Activated CD4-positive, alpha-beta T cell treated with anti-CD3 and anti-CD28 coated beads, Interleukin-2, amount 10 ng/mL, durations not matched to agents 24 days and 14 days (primary cell): ENCODE results near the gene DLGAP1. TPM values are rescaled to one million over a fixed set of nuclear protein-coding genes. Genes with fewer than 3 reads are reported as not detected.
A peak's percentile ranks its signal among the peaks of the same experiment; 100 is the strongest.
"Not testable (repeated sequence)": the region's sequence is repeated elsewhere in the genome, so short reads cannot be mapped to it uniquely, and the experiment has no call there.

Experiments used
- DNase-seq: peaks from one replicate; pipeline ENCODE4 v3.0.0; 2022
- H3K27ac Mint-ChIP-seq: one replicate; pipeline ENCODE4 v1.8.0; 2022; ENCODE audit warnings: mild to moderate bottlenecking, mixed read lengths
- H3K27me3 Mint-ChIP-seq: one replicate; pipeline ENCODE4 v1.8.0; 2022; ENCODE audit warnings: mixed read lengths
- H3K36me3 Mint-ChIP-seq: one replicate; pipeline ENCODE4 v1.8.0; 2022; ENCODE audit warnings: low read depth, mild to moderate bottlenecking, mixed read lengths
- H3K4me1 Mint-ChIP-seq: one replicate; pipeline ENCODE4 v1.8.0; 2021; ENCODE audit warnings: mixed read lengths
- H3K4me3 Mint-ChIP-seq: one replicate; pipeline ENCODE4 v1.8.0; 2022; ENCODE audit warnings: mild to moderate bottlenecking, moderate library complexity, mixed read lengths
- H3K9me3 Mint-ChIP-seq: one replicate; pipeline ENCODE4 v1.8.0; 2021; ENCODE audit warnings: mixed read lengths
- intact Hi-C: fragments of 100-400 bp; cut with micrococcal nuclease; formaldehyde crosslinking; loops from one replicate; pipeline ENCODE4 v1.15.1; 2023
- total RNA-seq: library from RNA; stranded (reverse); gene quantifications from 2 replicates; pipeline ENCODE4 v1.2.3, GENCODE V29; 2022

Gene DLGAP1
- total RNA-seq, 1 donor from 2014 or later: 1.5 TPM

GRCh38 chr18:3594760-3595368 is 860.2 kb downstream of the DLGAP1 start:
- Mint-ChIP-seq H3K4me1 (peaks cover 42% of the 10 kb centered on the region), H3K4me3 (peak overlapping the region; percentile 89), H3K9me3 (no peaks in the 10 kb centered on the region), H3K27ac (peak overlapping the region; percentile 97), H3K27me3 (no peaks in the 10 kb centered on the region), H3K36me3 (peaks cover 19% of the 10 kb centered on the region)
- DNase-seq: peak; percentile 80
- intact Hi-C loops: loop anchor here (1.0 to 10.0 kb wide), 16 partner anchors 8 to 623 kb away; no protein-coding TSS in a partner anchor

DNA sequence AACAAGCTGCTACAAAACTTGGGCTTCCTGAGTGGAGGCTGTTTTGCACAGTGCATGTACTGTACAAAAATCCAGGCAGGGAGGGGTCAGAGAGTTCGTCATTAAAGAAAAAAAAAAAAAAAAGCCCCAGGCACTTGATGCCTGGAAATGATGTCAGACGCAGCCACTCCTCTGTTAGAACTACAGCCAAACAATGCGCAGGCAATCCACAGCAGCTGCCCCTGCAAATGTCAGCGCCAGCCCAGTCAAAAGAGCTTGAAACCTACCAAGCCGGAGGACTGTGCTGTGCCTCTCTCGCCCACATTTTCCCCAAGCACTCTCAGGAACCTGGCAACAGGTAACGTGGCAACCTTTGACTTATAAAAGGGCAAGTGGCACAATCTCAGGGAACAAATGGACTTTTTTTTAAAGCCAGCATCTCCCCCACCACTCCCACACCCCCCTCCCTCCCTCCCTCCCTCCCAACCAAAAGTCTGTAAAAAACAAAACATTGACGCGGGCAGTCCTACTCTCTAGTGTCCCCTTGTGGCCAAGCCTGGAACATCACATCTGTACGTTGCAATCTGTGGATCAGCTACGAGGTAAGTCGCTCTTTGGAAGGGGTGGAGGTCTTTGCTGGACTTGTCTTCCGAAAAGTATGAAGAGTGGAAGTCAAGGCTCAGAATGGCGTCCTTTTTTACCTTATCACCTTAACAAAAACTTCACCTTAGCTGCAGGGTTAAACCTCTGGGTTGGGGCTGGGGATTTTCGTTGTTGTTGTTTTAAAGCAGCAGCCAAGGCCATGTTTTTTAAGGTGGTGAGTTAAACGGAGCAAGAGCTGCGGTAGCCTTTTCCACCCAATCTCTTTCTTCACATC is 861.0 kb downstream of the DLGAP1 start:
- Mint-ChIP-seq H3K27ac (peak overlapping the region; percentile 97), H3K4me3 (peak overlapping the region; percentile 89), H3K27me3 (no peaks in the 10 kb centered on the region), H3K9me3 (no peaks in the 10 kb centered on the region), H3K36me3 (peaks cover 19% of the 10 kb centered on the region), H3K4me1 (peaks cover 39% of the 10 kb centered on the region)
- intact Hi-C loops: loop anchor here (1.0 to 10.0 kb wide), 9 partner anchors 49 to 529 kb away; no protein-coding TSS in a partner anchor
- DNase-seq: peak; percentile 96

DNA sequence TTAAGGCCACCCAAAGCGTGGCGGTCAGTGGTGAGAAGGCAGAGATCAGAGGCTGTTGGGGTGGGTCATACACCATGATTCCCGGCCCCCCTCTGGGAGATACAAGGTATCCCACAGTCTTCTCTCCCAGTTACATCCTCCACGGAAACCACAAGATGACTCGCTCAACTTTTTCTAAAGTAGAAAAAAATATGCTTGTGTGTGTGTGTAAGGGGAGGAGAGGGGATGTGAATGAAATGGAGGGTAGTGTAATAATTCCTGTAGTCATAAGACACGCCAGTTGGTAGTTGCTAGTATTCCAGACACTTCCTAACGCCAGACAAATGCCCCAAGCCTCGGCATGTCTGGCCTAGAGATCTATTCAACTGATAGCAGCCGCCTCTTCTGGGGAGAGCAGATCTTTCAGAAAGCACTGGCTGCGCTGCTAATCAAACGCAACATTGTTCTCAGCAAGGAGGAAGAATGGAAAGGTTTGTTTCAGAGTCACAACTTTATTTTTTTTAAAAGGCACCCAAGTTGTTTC is 861.7 kb downstream of the DLGAP1 start:
- no peak for DNase-seq
- peaks cover 18% of the 10 kb centered on the region for H3K36me3 Mint-ChIP-seq
- peaks cover 39% of the 10 kb centered on the region for H3K4me1 Mint-ChIP-seq
- intact Hi-C loops: loop anchor here (10.0 kb wide), 1 partner anchor 529 kb away; no protein-coding TSS in a partner anchor
- H3K27ac Mint-ChIP-seq: peak overlapping the region; percentile 97
- no peaks in the 10 kb centered on the region for H3K27me3 Mint-ChIP-seq
- H3K4me3 Mint-ChIP-seq: peak overlapping the region; percentile 89
- no peaks in the 10 kb centered on the region for H3K9me3 Mint-ChIP-seq

DNA sequence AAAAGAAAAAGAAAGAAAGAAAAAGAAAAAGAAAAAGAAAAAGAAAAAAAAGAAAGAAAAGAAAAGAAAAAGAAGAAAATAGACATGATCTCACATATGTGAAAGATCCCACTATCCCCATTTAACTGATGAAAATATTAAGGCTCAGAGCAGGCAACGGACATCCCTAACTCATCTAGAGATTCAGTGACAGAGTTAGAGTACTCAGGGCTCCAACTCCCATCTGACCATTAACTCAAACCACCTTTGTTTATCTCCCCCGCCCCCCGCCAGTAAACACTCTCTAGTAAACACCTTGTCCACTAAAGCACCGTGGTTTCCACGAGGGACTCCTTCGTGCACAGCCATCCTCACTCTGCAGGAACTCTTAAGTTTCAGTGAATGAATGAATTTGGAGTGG is 862.2 kb downstream of the DLGAP1 start:
- intact Hi-C loops: loop anchor here (10.0 kb wide), 1 partner anchor 528 kb away; no protein-coding TSS in a partner anchor
- Mint-ChIP-seq H3K36me3 (peaks cover 18% of the 10 kb centered on the region), H3K9me3 (no peaks in the 10 kb centered on the region), H3K27me3 (no peaks in the 10 kb centered on the region), H3K4me1 (peaks cover 39% of the 10 kb centered on the region), H3K4me3 (peak overlapping the region; percentile 89), H3K27ac (peak overlapping the region; percentile 97)
- no peak for DNase-seq

DNA sequence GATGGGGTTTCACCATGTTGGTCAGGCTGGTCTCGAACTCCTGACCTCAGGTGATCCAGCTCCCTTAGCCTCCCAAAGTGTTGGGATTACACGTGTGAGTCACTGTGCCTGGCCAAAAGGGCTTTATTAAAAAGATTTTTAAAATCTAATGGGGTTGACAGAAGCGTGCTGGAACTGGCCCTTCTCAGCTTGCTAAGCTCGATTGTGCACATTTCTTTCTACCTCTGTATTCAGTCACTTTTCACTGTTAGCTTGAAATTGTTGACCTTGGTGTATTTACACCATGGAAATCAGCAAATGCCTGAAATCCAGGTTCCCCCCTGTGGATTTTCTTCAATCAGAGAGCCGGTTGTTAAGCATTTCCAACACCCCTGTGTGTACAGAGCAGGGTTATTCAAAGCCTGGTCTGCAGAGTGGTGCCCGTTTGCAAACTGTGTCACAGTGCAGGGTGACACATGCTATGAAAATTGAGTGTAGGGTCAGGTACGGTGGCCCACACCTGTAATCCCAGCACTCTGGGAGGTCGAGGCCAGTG is 864.9 kb downstream of the DLGAP1 start:
- Mint-ChIP-seq H3K9me3 (no peaks in the 10 kb centered on the region), H3K27ac (no peak overlapping the region), H3K27me3 (no peaks in the 10 kb centered on the region), H3K4me3 (no peak overlapping the region), H3K4me1 (peaks cover 39% of the 10 kb centered on the region), H3K36me3 (no peaks in the 10 kb centered on the region)
- no peak for DNase-seq
- intact Hi-C loops: loop anchor here (10.0 kb wide), 1 partner anchor 525 kb away; no protein-coding TSS in a partner anchor

DNA sequence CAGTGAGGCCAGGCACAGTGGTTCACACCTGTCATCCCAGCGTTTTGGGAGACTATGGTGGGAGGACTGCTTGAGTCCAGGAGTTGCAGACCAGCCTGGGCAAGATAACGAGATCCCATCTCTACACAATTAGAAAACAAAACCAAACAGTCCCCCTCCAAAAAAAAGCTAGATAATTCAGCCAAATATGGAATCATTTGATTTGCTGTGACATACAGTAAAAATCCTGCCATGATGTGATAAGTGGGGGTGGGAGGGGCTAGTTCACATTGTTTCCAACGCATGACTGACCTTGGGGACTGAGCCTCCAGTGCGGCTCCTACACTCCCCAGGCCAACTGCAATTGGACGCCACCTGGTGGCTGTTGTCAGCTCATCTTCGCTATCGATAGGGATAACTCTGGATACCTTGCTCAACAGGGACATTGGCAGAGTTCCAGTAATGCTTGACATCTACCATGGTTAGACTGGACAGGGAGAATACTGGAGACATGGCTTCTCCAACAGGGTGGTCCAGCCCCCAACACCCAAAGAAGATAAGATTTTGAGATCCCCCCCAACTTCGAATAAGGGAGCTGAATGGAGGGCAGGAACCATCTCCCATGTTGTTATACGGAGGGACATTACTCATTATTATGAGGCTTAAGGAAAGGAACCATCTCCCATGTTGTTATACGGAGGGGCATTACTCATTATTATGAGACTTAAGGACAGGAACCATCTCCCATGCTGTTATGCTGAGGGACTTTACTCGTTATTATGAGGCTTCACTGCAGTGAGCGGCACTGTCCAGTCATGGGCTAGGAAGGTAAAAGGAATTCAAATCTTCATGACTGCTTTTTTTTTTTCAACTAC is 869.2 kb downstream of the DLGAP1 start:
- intact Hi-C loops: loop anchor here (1.0 to 5.0 kb wide), 4 partner anchors 45 to 305 kb away; no protein-coding TSS in a partner anchor
- H3K4me1 Mint-ChIP-seq: peaks cover 36% of the 10 kb centered on the region
- peak overlapping the region; percentile 84 for H3K27ac Mint-ChIP-seq
- no peak overlapping the region for H3K4me3 Mint-ChIP-seq
- H3K36me3 Mint-ChIP-seq: no peaks in the 10 kb centered on the region
- DNase-seq: peak; percentile 90
- H3K27me3 Mint-ChIP-seq: no peaks in the 10 kb centered on the region
- no peaks in the 10 kb centered on the region for H3K9me3 Mint-ChIP-seq

- no peak overlapping the region for H3K4me3 Mint-ChIP-seq
- no peaks in the 10 kb centered on the region for H3K9me3 Mint-ChIP-seq
- DNase-seq: no peak
- H3K4me1 Mint-ChIP-seq: peaks cover 36% of the 10 kb centered on the region
- H3K27me3 Mint-ChIP-seq: no peaks in the 10 kb centered on the region
- H3K36me3 Mint-ChIP-seq: no peaks in the 10 kb centered on the region
- H3K27ac Mint-ChIP-seq: no peak overlapping the region
- intact Hi-C loops: loop anchor here (5.0 kb wide), 1 partner anchor 58 kb away; no protein-coding TSS in a partner anchor
Observed at GRCh38 chr18:3584897-3585460, 870.1 kb downstream of the DLGAP1 start.

DNA sequence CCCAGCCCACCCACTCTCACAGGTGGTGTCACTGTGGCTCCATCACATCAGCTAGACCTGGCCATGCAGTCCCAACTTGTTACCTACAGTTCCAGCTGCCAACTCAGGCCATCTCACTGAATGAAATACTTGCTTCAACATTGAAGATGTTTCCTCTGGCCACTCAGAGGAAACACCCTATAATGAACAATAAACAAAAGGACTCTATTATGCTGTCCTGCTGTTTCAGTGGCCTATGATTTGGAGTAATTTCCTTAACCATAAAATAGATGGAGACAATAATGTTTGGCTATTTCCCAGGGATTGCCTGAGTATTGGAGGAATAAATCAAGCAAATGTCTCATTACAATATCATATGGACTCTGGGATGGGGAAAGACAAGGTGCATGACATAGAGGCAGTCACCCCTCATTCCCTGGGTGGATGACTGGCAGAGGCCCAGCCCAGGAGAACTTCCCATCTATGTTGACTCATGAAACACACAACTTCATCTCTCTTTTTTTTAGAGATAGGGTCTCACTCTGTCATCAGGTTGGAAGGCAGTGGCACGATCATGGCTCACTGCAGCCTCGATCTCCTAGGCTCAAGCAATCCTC is 870.7 kb downstream of the DLGAP1 start:
- intact Hi-C loops: no loop called here
- Mint-ChIP-seq H3K27ac (no peak overlapping the region), H3K4me1 (peaks cover 36% of the 10 kb centered on the region), H3K9me3 (no peaks in the 10 kb centered on the region), H3K36me3 (no peaks in the 10 kb centered on the region), H3K27me3 (no peaks in the 10 kb centered on the region), H3K4me3 (no peak overlapping the region)
- DNase-seq: no peak

DNA sequence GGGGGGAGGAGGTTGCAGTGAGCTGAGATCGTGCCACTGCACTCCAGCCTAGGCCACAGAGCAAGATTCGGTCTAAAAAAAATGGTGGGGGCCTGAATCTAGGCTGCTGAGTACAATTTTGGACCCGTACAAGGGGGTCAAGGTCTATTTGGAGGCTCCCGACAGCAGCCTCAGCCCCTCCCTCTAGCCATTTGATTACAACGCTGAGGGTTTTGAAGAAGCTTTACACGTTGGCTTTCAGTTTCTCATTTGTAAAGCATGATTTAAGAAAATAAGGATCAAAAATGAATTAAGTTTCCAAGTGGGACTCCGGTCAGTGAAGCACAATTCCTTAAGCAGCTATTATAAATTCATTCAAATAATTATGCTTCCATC is 871.2 kb downstream of the DLGAP1 start:
- H3K4me1 Mint-ChIP-seq: peaks cover 38% of the 10 kb centered on the region
- H3K27me3 Mint-ChIP-seq: no peaks in the 10 kb centered on the region
- no peak overlapping the region for H3K27ac Mint-ChIP-seq
- no peak for DNase-seq
- no peaks in the 10 kb centered on the region for H3K36me3 Mint-ChIP-seq
- H3K9me3 Mint-ChIP-seq: no peaks in the 10 kb centered on the region
- no peak overlapping the region for H3K4me3 Mint-ChIP-seq
- intact Hi-C loops: no loop called here

DNA sequence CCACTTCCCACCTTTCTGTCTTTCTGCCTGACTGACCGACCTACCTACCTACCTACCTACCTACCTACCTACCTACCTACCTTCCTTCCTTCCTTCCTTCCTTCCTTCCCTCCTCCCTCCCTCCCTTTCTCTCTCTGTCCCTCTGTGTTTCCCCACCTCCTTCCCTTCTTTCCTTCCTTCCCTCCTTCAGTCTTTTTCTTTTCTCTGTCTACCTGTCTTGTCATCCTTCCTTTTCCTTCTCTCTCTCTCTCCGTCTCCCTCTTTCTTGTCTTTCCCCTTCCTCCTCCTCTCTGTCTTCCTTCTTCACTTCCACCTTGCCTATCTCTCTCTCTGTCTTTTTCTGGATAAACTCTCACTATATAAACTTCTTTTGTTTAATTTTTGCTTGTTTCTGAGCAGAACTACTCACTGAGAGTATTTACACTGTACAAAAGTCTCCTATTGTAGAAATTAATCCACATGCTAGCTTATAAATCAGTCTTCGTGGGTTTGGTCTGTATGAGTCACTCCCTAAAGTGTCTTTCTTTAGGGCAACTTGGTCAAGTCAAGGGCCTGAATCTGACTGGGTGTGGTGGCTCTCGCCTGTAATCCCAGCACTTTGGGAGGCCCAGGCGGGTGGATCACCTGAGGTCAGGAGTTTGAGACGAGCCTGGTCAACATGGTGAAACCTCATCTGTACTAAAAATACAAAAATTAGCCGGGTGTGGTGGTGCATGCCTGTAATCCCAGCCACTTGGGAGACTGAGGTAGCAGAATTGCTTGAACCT is 871.8 kb downstream of the DLGAP1 start:
- H3K27me3 Mint-ChIP-seq, H3K36me3 Mint-ChIP-seq, H3K4me3 Mint-ChIP-seq, H3K9me3 Mint-ChIP-seq, DNase-seq, intact Hi-C loops: not testable (repeated sequence)
- Mint-ChIP-seq H3K4me1 (peaks cover 39% of the 10 kb centered on the region), H3K27ac (peak overlapping the region; percentile 1)

DNA sequence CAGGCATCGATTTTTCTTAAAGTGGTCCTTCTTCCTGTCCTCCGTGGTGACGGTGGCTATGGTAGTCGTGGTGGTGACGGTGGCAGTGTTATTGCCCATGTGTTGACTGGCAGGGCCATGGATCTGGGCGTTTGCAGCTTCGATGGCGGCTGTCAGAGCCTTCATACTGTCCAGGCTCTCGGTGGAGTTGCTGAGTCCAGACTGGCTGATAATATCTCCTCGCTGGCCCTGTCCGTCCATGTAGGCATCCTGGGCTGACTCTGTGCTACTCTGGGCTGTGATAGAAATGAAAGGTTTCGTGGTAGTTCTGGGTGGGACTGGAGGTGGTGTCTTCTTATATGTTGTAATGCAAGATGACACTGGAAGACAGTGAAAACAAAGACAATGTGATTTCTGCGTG is 873.2 kb downstream of the DLGAP1 start:
- Mint-ChIP-seq H3K27ac (no peak overlapping the region), H3K36me3 (no peaks in the 10 kb centered on the region), H3K27me3 (no peaks in the 10 kb centered on the region), H3K9me3 (peaks cover 3% of the 10 kb centered on the region), H3K4me1 (peaks cover 33% of the 10 kb centered on the region), H3K4me3 (no peak overlapping the region)
- intact Hi-C loops: no loop called here
- no peak for DNase-seq

DNA sequence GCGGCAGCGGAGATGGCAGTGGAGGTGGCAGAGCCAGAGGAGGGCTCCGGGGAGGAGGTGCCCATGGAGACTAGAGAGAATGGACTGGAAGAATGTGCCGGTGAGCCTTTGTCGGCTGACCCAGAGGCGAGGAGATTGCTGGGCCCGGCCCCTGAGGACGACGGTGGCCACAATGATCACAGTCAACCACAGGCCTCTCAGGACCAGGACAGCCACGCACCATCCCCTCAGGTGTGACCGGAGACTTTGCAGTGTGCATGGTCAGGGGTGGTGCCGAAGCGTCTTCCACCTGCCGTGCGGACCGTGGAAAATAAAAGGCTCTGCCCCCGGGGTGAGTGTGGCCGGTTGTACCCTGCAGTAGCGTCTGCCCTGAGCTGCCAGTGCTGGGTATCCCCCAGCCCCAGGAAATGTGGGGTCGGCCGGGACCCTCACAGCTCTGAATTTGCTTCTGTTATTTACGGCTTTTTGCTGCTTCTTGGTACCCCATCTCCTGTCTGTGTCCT is 874.5 kb downstream of the DLGAP1 start:
- intact Hi-C loops, H3K27ac Mint-ChIP-seq: not testable (repeated sequence)

More for the DNA sequence above, 874.5 kb downstream of the DLGAP1 start:
- not testable (repeated sequence) for H3K36me3 Mint-ChIP-seq, H3K27me3 Mint-ChIP-seq, H3K9me3 Mint-ChIP-seq, DNase-seq, H3K4me3 Mint-ChIP-seq
- H3K4me1 Mint-ChIP-seq: peaks cover 19% of the 10 kb centered on the region
